Putamen (tissue), 1 donor: ENCODE data around the gene LZTS3.
"Not testable (repeated sequence)": the region's sequence is repeated elsewhere in the genome, so short reads cannot be mapped to it uniquely, and the experiment has no call there.

Experiments used
- DNase-seq: peaks from one replicate; pipeline ENCODE4 v3.0.0-alpha.2; 2016; ENCODE audit warnings: low spot score

The LZTS3 gene

DNA sequence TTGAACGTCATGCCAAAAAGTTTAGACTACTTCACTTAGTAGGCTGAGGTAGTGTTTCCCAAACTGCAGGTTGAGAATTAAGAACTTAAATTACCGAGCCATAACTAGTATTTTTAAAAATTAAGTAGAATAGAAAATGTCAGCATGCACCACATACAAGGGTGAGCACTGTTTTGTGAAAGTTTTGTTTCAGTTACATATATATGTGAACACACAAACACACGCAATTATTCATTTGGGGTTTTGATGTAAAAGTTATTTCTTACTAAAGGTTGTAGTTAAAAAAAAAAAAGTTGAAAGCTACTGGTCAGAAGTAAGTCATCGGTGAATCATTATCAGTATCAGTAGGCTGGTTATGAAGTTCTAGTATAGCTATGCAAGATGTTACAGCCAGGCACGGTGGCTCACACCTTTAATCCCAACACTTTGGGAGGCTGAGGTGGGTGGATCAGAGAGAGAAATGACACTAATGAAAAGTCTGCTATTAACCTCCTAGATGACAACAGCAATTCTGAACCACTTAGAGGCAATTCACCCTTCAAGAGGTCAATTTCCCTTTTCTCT lies 37.8 kb downstream of the LZTS3 start:
- DNase-seq: no peak

DNA sequence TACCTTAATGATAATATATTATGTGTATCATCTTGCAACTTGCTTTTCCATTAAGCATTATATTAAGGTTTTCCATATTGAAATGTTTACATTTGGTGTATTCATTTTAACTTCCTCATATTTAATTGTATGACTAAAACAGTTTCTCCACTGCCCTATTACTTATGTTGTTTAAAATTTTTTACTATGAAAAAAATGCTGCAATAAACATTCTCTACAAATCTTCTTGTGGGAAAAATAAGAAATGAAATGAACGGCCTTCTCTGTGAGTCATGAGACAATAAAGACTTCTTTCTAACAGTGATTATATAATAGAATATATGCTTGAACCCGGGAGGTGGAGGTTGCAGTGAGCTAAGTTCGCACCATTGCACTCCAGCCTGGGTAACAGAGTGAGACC lies 39.2 kb downstream of the LZTS3 start:
- DNase-seq: no peak

DNA sequence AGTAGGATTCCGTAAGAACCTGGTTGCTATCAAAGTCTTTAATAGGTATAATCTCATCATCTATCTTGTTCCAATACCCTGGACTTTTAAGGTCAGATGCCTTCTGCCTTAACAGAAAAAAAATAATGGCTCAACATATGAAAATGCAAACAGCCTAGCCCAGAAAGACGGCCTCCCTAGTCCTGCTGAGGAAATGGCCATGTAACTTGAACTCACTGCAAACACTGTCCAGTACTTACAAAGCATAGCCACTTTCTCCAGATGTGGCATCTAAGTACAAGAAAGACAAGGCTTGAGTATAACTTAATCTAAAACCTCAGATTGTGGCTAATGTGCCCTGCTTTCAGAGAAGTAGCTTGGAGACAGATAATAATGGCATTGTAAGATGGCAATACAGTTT lies 40.2 kb downstream of the LZTS3 start:
- no peak for DNase-seq

- no peak for DNase-seq
These were observed 43.2 kb downstream of the LZTS3 start for GRCh38 chr20:3130051-3130600.

DNA sequence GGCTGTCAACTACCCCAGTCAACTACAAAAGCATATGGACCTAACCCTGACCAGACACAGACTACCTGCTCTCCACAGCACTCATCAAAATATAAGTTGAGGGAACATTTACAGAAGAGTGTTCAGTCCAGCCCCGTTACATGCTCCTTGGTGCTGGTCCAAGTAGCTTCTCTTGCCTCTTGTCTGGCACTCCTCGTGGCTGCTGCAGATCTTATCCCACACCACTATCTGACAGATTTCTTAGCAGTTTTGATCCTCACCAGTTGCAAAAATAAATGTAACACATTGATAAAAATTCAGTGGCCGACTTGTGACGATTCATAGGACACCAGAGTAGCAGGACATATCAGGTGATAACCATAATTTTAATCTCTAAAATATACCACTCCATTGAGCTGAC lies 44.3 kb downstream of the LZTS3 start:
- no peak for DNase-seq

- DNase-seq: no peak
These were observed 44.9 kb downstream of the LZTS3 start for GRCh38 chr20:3128275-3128984.

DNA sequence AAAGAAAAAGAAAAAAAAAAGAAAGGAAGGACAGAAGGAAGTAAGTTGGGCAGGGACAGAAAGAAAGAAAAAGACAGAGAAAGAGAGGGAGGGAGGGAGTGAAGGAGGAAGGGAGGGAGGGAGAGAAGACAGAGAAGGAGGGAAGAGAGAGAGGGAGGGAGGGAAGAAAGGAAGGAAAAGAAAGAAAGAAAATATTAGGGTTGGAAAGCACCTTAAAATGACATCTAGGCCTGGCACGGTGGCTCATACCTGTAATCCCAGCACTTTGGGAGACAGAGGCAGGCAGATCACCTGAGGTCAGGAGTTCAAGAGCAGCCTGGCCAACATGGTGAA lies 46.9 kb downstream of the LZTS3 start:
- DNase-seq: no peak

- not testable (repeated sequence) for DNase-seq
These were observed 47.4 kb downstream of the LZTS3 start for GRCh38 chr20:3125776-3126526.

DNA sequence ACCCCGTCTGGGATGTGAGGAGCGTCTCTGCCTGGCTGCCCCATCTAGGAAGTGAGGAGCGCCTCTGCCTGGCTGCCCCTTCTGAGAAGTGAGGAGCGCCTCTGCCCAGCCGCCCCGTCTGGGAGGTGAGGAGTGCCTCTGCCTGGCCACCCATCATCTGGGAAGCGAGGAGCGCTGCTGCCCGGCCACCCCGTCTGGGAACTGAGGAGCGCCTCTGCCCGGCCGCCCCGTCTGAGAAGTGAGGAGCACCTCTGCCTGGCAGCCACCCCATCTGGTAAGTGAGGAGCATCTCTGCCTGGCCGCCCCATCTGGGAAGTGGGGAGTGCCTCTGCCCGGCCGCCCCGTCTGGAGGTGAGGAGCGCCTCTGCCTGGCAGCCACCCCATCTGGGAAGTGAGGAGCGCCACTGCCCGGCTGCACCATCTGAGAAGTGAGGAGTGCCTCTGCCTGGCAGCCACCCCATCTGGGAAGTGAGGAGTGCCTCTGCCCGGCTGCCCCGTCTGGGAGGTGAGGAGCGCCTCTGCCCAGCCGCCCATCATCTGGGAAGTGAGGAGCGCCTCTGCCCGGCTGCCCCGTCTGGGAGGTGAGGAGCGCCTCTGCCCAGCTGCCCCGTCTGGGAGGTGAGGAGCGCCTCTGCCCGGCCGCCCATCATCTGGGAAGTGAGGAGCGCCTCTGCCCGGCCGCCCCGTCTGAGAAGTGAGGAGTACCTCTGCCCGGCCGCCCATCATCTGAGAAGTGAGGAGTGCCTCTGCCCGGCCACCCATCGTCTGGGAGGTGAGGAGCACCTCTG lies 48.4 kb downstream of the LZTS3 start:
- not testable (repeated sequence) for DNase-seq

- not testable (repeated sequence) for DNase-seq
These were observed 49.2 kb downstream of the LZTS3 start for GRCh38 chr20:3124163-3124562.

DNA sequence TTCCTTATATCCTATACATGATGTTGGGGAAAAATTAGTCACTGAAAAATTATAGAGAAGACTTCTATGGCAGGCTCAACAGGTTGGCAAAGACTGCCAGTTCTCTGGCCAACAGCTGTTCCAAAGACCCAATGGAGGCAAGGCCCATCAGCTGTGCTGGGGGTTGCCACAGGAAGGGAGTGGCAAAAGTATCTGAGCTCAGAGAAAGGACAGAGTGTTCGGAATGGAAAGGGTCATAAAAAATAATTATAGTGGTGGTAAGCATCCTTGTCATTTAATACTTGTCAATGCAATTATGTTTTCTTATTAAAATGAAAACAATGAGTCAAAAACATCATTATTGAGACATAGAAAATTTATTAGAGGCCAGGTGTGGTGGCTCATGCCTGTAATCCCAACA lies 49.8 kb downstream of the LZTS3 start:
- DNase-seq: no peak

GRCh38 chr20:3121955-3122610 lies 51.3 kb downstream of the LZTS3 start:
- no peak for DNase-seq

GRCh38 chr20:3121271-3121911 lies 52.0 kb downstream of the LZTS3 start:
- no peak for DNase-seq

- no peak for DNase-seq
These were observed 54.3 kb downstream of the LZTS3 start for GRCh38 chr20:3119044-3119443.

DNA sequence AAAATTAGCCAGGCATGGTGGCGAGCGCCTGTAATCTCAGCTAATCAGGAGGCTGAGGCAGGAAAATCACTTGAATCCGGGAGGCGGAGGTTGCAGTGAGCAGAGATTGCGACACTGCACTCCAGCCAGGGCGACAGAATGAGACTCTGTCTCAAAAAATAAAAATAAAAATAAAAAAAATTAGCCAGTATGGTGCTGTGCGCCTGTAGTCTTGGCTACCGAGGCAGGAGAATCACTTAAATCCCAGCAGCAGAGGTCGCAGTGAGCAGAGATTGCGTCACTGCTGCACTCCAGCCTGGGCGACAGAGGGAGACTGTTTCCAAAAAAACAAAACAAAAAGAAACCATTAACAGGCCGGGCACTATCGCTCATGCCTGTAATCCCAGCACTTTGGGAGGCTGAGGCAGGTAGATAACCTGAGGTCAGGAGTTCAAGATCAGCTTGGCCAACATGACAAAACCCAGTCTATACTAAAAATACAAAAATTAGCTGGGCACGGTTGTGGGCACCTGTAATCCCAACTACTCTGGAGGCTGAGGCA lies 55.4 kb downstream of the LZTS3 start:
- DNase-seq: peak; percentile 66

DNA sequence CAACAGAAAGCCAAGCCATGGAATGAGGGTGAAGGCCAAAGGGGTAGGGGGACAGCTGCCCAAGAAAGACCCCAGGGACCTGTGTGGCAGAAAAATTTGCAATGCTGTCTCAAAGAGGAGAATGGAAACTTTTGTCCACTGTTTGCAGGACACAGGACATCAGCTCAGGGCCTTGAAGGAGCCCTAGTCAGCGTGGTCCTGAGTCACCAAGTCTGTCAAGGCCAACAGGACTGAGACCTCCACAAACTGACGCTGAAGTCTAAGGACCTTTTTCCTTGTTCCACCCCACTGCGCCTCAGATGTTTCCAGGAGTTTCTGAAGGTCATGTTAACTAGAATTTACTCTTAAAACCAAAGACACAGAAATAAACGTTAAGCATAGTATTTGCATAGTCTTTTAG lies 57.0 kb downstream of the LZTS3 start:
- DNase-seq: no peak

DNA sequence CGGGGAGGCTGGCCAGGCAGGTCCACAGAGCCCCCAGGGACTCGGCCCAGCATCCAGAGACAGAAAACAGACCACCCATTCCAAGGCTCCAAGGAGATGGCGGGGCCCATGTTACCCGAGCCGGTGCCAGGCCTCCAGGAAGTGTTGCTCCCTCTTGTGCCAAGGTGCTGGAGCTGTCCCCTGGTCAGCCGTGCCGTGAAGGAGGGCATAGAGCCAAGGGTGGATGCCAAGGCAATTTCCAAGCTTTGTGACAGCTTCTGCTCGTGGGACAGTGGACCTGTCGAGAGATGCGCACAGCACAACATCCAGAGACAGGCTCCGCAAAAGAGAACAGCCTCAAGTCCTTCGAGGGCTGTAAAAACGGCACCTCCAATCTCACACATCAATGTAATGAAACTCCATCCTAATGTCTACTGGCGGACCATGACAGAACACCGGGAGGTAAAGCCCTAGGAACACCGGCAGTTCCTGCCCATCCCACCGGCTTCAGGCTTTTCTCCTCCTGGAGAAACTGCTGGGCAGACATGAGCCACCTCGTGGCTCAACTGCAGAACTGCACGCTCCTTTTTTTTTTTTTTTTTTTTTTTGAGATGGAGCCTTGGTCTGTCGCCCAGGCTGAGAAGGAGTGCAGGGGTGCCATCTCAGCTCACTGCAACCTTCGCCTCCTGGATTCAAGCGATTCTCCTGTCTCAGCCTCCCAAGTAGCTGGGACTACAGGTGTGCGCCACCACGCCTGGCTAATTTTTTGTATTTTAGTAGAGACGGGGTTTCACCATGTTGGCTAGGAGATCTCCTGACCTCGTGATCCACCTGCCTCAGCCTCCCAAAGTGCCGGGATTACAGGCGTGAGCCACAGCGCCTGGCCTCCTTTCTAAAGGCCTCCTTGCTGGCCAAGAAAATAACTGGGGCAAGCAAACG lies 57.9 kb downstream of the LZTS3 start:
- DNase-seq: no peak
